Right lobe of liver (tissue), 4 donors: Measurements from ENCODE around the gene CUEDC1.

Source experiments
- CTCF ChIP-seq, 4 donors: fragments of 200-600 bp in 3 of 4; fragments of 450-650 bp in 1 of 4; IDR thresholded peaks; one replicate each; pipeline versions ENCODE4 v1.5.1 to v1.8.0; 2016 to 2022; ENCODE audit warnings: antibody characterized with exemption in 4 of 4, mild to moderate bottlenecking in 2 of 4
- POLR2A ChIP-seq: fragments of 450-650 bp; IDR thresholded peaks from one replicate; pipeline ENCODE4 v1.6.1; 2017; ENCODE audit warnings: antibody characterized with exemption, mild to moderate bottlenecking
- donor health status: DM: no; HTN: no; CAD: no.
- donor health status: DM: no; HTN: no; CAD: no.
- donor health status: DM: no; HTN: yes; CAD: no.

DNA sequence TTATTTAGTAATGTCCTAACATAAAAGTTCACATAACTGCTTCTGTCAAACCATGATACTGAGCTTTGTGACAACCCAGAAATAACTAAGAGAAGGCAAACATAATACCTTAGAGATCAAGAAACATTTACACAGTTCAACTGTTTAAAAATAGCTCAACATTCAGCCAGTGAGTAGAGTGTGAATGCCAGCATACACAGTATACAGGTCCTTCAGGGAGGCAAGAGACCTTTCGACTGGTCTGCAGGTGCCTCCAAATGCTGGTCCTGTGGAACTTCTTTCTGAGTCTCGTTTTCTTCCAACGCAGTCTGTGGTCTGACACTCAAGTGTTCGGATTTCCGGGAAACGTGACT, 115.7 kb downstream of the CUEDC1 start:
- TF ChIP-seq CTCF (IDR thresholded peaks at IDR 0.05) (no peak), POLR2A (no peak)
